Fibroblast of the aortic adventitia (primary cell): ENCODE results near the gene PIM2. TPM values are rescaled to one million over a fixed set of nuclear protein-coding genes. Genes with fewer than 3 reads are reported as not detected.

Experiments used
- DNase-seq: peaks from one replicate; pipeline ENCODE4 v3.0.0-alpha.2; 2010; ENCODE audit warnings: low read depth
- H3K4me3 ChIP-seq: 2 replicates; pipeline ENCODE4 v1.5.1; 2011; ENCODE audit warnings: low read depth, mild to moderate bottlenecking, control low read depth, low read length, moderate library complexity
- CTCF ChIP-seq: IDR thresholded peaks from 2 replicates; pipeline ENCODE4 v1.5.1; 2011; ENCODE audit warnings: mild to moderate bottlenecking, low read length, control low read depth, inconsistent platforms; ENCODE audit not compliant: insufficient read depth
- total RNA-seq: library from RNA; depleted of rRNA; stranded (reverse); fragments of >200 nt; gene quantifications from 2 replicates; pipeline ENCODE4 v1.2.3, GENCODE V29; 2012; ENCODE audit warnings: low replicate concordance

PIM2 gene
- total RNA-seq, 1 donor = 5.0 TPM

GRCh38 chrX:48905090-48905790, 13.6 kb downstream of the PIM2 start:
- DNase-seq = no peak
- no peak overlapping the region for H3K4me3 ChIP-seq
- TF ChIP-seq CTCF = no peak

GRCh38 chrX:48904626-48905025, 14.2 kb downstream of the PIM2 start:
- H3K4me3 ChIP-seq = no peak overlapping the region
- no peak for DNase-seq
- no peak for TF ChIP-seq CTCF

- H3K4me3 ChIP-seq = no peak overlapping the region
- no peak for TF ChIP-seq CTCF
- DNase-seq = no peak
These were observed 14.6 kb downstream of the PIM2 start for GRCh38 chrX:48904180-48904579.

DNA sequence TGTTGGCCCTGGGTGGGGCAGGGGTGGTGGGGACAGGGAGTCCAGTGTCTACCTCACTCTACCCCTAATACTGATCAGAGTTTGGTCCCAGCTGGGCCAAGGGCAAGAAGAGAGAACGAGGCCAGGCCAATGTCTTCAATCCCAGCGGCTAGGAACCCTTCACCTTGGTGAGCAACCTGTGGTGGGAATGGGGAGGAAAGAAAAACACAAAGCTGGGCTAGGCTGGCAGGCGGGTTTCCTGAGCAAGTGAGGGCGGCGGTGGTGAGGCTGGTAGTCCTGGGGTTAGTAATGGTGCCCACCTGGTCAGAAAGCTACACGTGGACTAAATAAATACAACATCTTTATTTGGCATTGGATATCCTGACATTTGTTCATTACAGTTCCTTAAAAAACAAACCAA, 15.5 kb downstream of the PIM2 start:
- no peak for DNase-seq

DNA sequence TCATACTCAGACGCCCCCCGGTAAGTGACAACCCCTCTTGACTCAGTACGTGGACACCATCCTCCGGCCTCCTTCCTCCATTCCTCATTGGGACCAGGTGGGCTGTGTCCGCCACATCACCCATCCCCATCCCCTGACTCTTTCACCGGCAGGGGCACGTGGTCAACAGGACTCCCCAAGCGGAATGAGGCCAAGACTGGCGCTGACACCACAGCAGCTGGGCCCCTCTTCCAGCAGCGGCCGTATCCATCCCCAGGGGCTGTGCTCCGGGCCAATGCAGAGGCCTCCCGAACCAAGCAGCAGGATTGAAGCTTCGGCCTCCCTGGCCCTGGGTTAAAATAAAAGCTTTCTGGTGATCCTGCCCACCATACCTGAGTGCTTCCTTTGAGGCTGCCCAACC, 16.0 kb downstream of the PIM2 start:
- no peak overlapping the region for H3K4me3 ChIP-seq
- no peak for DNase-seq
- TF ChIP-seq CTCF = no peak

More for the DNA sequence above, 15.5 kb downstream of the PIM2 start:
- no peak overlapping the region for H3K4me3 ChIP-seq
- no peak for TF ChIP-seq CTCF

GRCh38 chrX:48902135-48902534, 16.7 kb downstream of the PIM2 start:
- TF ChIP-seq CTCF = no peak
- DNase-seq = no peak
- H3K4me3 ChIP-seq = no peak overlapping the region

DNA sequence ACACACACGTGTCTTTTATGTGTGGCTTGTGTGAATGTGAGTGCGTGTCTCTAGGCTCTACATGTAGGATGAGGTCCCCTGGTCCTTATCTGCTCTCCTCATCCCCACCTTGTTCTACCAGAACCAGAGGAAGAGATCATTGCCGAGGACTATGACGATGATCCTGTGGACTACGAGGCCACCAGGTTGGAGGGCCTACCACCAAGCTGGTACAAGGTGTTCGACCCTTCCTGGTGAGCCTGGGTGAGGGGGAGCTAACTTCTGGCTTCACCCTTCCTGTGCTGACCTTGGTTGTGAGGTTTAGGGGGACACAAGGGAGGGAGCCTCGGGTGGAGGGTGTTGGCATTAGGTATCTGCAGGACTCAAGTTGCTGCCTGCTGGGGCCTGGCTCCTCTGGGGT, 17.8 kb downstream of the PIM2 start:
- no peak overlapping the region for H3K4me3 ChIP-seq
- no peak for DNase-seq
- TF ChIP-seq CTCF = no peak
